ENCODE data around the gene SELL. TPM values are rescaled to one million over a fixed set of nuclear protein-coding genes. Genes with fewer than 3 reads are reported as not detected.

The SELL gene
- total and polyA plus RNA-seq, 2 of the 4 experiments (the other 2 are of a cell fraction), result not detected

DNA sequence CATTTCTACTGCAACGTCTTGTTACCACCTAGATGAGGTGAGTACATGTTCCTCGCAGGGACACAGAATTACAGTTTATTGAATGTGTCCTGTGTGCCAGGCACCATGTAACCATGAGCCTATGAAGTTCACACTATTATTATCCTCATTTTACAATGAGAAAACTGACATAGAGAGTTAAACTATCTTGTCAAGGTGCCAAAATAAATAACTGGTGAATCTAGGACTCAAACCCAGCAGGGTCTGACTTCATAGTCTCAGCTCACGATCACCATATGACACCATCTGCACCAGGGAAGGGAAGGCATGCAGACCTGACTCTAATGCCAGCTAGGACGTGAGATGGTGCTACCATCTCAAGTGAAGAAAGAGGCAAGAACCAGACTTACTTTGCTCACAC lies 20.0 kb upstream of the SELL start:
- no peak for ATAC-seq (ENCODE audit: low read depth)
- H3K27ac ChIP-seq (ENCODE audit: insufficient read depth, low read length), result no peak overlapping the region
- no peak overlapping the region for H4K5ac ChIP-seq (ENCODE audit: low read depth, low read length)
- no peak overlapping the region for H2AK9ac ChIP-seq (replicated peaks; ENCODE audit: low read depth, low read length, poor library complexity)
- no peak overlapping the region for H3K14ac ChIP-seq (replicated peaks; ENCODE audit: low read depth, low read length)
- H3K9me3 ChIP-seq (ENCODE audit: control insufficient read depth, insufficient read depth, low read length), result no peaks in the 10 kb centered on the region
- H3K4me2 ChIP-seq (ENCODE audit: low read depth, low read length), result no peak overlapping the region
- WGBS, 2 experiments (ENCODE audit: extremely low coverage in 2 of 2, insufficient read length in 1 of 2), result no CpG with 5 or more reads among the region's 4 CpGs
- no peaks in the 10 kb centered on the region for H4K20me1 ChIP-seq (ENCODE audit: insufficient read depth, low read length)
- intact Hi-C loops (cut with micrococcal nuclease) (no loop called here), in situ Hi-C loops (cut with MboI; ENCODE audit: low sequenced_read_pairs) (no loop called here), dilution Hi-C loops (cut with HindIII; ENCODE audit: low sequenced_read_pairs, unreplicated experiment) (no loop called here)
- H3K18ac ChIP-seq (ENCODE audit: low read depth, low read length), result no peak overlapping the region
- no peak overlapping the region for H2BK15ac ChIP-seq (ENCODE audit: low read depth, low read length)
- no TSS peak for BruUV-seq (replicated peaks)
- no peak overlapping the region for H2BK5ac ChIP-seq (ENCODE audit: low read depth, low read length, poor library complexity, severe bottlenecking)
- H3K9ac ChIP-seq (ENCODE audit: low read depth, low read length), result no peak overlapping the region
- H3K79me1 ChIP-seq (ENCODE audit: low read depth in 1 of 2, low read length in 2 of 2), result no peaks in the 10 kb centered on the region
- H3K4me3 ChIP-seq (ENCODE audit: insufficient read depth, low read depth, low read length), result no peak overlapping the region
- DNase-seq, result no peak
- H2AK5ac ChIP-seq (ENCODE audit: low read depth, low read length), result no peak overlapping the region
- no peak for TF ChIP-seq MAZ (IDR thresholded peaks at IDR 0.05; ENCODE audit: borderline replicate concordance, low read depth, low read length)
- no peak for TF ChIP-seq MXI1 (IDR thresholded peaks at IDR 0.05; ENCODE audit: borderline replicate concordance, low read depth, low read length)
- TF ChIP-seq RFX5 (IDR thresholded peaks at IDR 0.05; ENCODE audit: low read depth, low read length), result no peak
- no peak for TF ChIP-seq RAD21 (IDR thresholded peaks at IDR 0.05; ENCODE audit: low read length)
- TF ChIP-seq CEBPB (IDR thresholded peaks at IDR 0.05; ENCODE audit: low read depth, low read length), result no peak
- no peak for TF ChIP-seq FOS (IDR thresholded peaks at IDR 0.05; ENCODE audit: low read depth, low read length)
- no peak for TF ChIP-seq POLR2A (IDR thresholded peaks at IDR 0.05; ENCODE audit: low read depth, low read length)
- TF ChIP-seq RCOR1 (IDR thresholded peaks at IDR 0.05; ENCODE audit: insufficient replicate concordance, low read length), result no peak
- TF ChIP-seq MAFK (IDR thresholded peaks at IDR 0.05; ENCODE audit: low read depth, low read length), result no peak
- TF ChIP-seq SMC3 (IDR thresholded peaks at IDR 0.05; ENCODE audit: low read depth, low read length), result no peak
- TF ChIP-seq USF2 (IDR thresholded peaks at IDR 0.05; ENCODE audit: low read depth, low read length), result no peak
- no peak for TF ChIP-seq CTCF (conservative IDR thresholded peaks at IDR 0.05; ENCODE audit: low read depth, low read length)
- no peak for TF ChIP-seq NFE2L2 (IDR thresholded peaks at IDR 0.05; ENCODE audit: low read depth, low read length)
- no peak for TF ChIP-seq BHLHE40 (IDR thresholded peaks at IDR 0.05; ENCODE audit: low read depth, low read length)
- no peak for TF ChIP-seq CHD1 (IDR thresholded peaks at IDR 0.05; ENCODE audit: low read depth, low read length)
- TF ChIP-seq ELK1 (IDR thresholded peaks at IDR 0.05; ENCODE audit: borderline replicate concordance, low read depth, low read length), result no peak
- CTCF ChIA-PET, result no interaction called here
- POLR2A ChIA-PET (ENCODE audit: unreplicated experiment), result no interaction called here
- peaks cover 2% of the 10 kb centered on the region for H3K27me3 ChIP-seq (ENCODE audit: control insufficient read depth, insufficient read depth, low read length)
- H3K36me3 ChIP-seq (ENCODE audit: control insufficient read depth, insufficient read depth, low read length), result no peaks in the 10 kb centered on the region
- no peak overlapping the region for H4K8ac ChIP-seq (ENCODE audit: low read depth in 2 of 2, low read length in 2 of 2)
- H4K91ac ChIP-seq (ENCODE audit: insufficient read depth, low read depth, low read length), result no peak overlapping the region
- no peak overlapping the region for H2AFZ ChIP-seq (replicated peaks; ENCODE audit: low read length, poor library complexity)
- no peak overlapping the region for H3K56ac ChIP-seq (ENCODE audit: extremely low read depth, insufficient read depth, low read length)
- H3K4ac ChIP-seq (ENCODE audit: low read depth, low read length), result no peak overlapping the region
- no peak overlapping the region for H2BK20ac ChIP-seq (ENCODE audit: low read depth, low read length)
- no peaks in the 10 kb centered on the region for H3K9me1 ChIP-seq (ENCODE audit: insufficient read depth, low read length)
- no peak overlapping the region for H2BK120ac ChIP-seq (ENCODE audit: low read depth, low read length)
- no peaks in the 10 kb centered on the region for H3K4me1 ChIP-seq (ENCODE audit: control insufficient read depth, insufficient read depth, low read length)
- no peak overlapping the region for H3K23ac ChIP-seq (ENCODE audit: low read depth, low read length)

Data from IMR-90 (cell line).